GM19328 (cell line): ENCODE data around the gene CNIH3.
"Not testable (repeated sequence)": the region's sequence is repeated elsewhere in the genome, so short reads cannot be mapped to it uniquely, and the experiment has no call there.

Experiments
- ATAC-seq: cut with Tn5 transposase; IDR thresholded peaks from one replicate; pipeline ENCODE4 v1.9.1; 2021; ENCODE audit warnings: mild to moderate bottlenecking, moderate library complexity; ENCODE audit not compliant: unreplicated experiment

CNIH3 gene

GRCh38 chr1:224684979-224685425 is 68.9 kb downstream of the CNIH3 start:
- no peak for ATAC-seq

GRCh38 chr1:224686140-224686539 is 70.0 kb downstream of the CNIH3 start:
- not testable (repeated sequence) for ATAC-seq

GRCh38 chr1:224687465-224687864 is 71.3 kb downstream of the CNIH3 start:
- no peak for ATAC-seq

- ATAC-seq, result no peak
Measured at GRCh38 chr1:224689374-224689773, 73.3 kb downstream of the CNIH3 start.

GRCh38 chr1:224690576-224690975 is 74.5 kb downstream of the CNIH3 start:
- no peak for ATAC-seq

- ATAC-seq, result no peak
Measured at GRCh38 chr1:224691148-224691925, 75.2 kb downstream of the CNIH3 start.

GRCh38 chr1:224694969-224695368 is 78.9 kb downstream of the CNIH3 start:
- ATAC-seq, result no peak

- no peak for ATAC-seq
Measured at GRCh38 chr1:224696021-224696420, 79.9 kb downstream of the CNIH3 start.

- no peak for ATAC-seq
Measured at GRCh38 chr1:224696891-224697765, 81.0 kb downstream of the CNIH3 start.

- ATAC-seq, result no peak
Measured at GRCh38 chr1:224698015-224698451, 81.9 kb downstream of the CNIH3 start.

- peak; percentile 49 for ATAC-seq
Measured at GRCh38 chr1:224700918-224701531, 84.9 kb downstream of the CNIH3 start.

- no peak for ATAC-seq
Measured at GRCh38 chr1:224703702-224704101, 87.6 kb downstream of the CNIH3 start.

- no peak for ATAC-seq
Measured at GRCh38 chr1:224704107-224704735, 88.1 kb downstream of the CNIH3 start.

- ATAC-seq, result no peak
Measured at GRCh38 chr1:224705578-224705977, 89.5 kb downstream of the CNIH3 start.

- ATAC-seq, result no peak
Measured at GRCh38 chr1:224707843-224708725, 92.0 kb downstream of the CNIH3 start.

GRCh38 chr1:224710196-224710595 is 94.1 kb downstream of the CNIH3 start:
- ATAC-seq, result no peak

- not testable (repeated sequence) for ATAC-seq
Measured at GRCh38 chr1:224711231-224711756, 95.2 kb downstream of the CNIH3 start.

- ATAC-seq, result no peak
Measured at GRCh38 chr1:224711876-224712275, 95.8 kb downstream of the CNIH3 start.

- no peak for ATAC-seq
Measured at GRCh38 chr1:224713228-224713627, 97.1 kb downstream of the CNIH3 start.

- no peak for ATAC-seq
Measured at GRCh38 chr1:224714553-224714952, 98.4 kb downstream of the CNIH3 start.
